Fibroblast of skin of abdomen (primary cell): ENCODE measurements around the gene WBP1L.
"Not testable (repeated sequence)": the region's sequence is repeated elsewhere in the genome, so short reads cannot be mapped to it uniquely, and the experiment has no call there.

Experiments
- DNase-seq: peaks from one replicate; pipeline ENCODE4 v3.0.0-alpha.2; 2013

Gene WBP1L

DNA sequence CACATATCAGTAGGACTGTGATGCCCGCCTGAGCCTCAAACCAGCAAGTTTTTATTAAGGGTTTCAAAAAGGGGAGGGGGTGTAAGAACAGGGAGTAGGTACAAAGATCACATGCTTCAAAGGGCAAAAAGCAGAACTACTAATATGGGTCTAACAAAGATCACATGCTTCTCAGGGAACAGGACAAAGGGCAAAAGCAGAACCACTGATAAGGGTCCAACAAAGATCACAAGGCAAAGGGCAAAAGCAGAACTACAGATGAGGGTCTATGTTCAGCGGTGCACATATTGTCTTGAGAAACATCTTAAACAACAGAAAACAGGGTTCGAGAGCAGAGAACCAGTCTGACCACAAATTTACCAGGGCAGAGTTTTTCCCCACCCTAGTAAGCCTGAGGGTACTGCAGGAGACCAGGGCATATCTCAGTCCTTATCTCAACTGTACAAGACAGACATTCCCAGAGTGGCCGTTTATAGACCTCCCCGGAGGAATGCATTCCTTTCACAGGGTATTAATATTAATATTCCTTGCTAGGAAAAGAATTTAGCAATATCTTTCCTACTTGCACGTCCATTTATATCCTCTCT, 100.5 kb downstream of the WBP1L start:
- not testable (repeated sequence) for DNase-seq

DNA sequence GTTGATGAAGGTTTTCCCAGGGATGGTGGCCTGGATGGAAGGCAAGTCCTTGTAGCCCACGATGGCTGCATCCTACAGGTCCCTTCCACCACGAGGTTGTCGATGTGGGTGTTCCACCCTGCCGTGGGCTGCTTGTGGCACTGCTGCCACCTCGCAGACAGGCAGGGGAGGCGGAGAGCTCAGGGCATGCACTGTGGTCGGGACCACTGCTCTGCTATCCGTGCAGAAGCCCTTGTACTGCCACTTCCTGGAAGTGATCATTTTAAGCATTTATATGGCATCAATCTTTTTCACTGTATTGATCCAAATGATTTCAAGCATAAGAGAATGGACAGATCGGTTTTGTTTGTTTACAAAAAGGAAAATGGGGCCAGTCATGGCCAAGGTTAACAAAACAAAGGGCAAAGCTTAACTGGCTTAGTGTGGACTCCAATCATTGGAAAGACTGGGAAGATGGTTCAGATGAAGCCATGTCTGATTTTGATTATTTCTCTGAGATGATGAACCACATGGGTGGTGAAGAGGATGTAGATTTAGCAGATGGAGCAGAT, 101.7 kb downstream of the WBP1L start:
- DNase-seq: no peak

- no peak for DNase-seq
Measured at GRCh38 chr10:102850025-102850518, 106.3 kb downstream of the WBP1L start.

DNA sequence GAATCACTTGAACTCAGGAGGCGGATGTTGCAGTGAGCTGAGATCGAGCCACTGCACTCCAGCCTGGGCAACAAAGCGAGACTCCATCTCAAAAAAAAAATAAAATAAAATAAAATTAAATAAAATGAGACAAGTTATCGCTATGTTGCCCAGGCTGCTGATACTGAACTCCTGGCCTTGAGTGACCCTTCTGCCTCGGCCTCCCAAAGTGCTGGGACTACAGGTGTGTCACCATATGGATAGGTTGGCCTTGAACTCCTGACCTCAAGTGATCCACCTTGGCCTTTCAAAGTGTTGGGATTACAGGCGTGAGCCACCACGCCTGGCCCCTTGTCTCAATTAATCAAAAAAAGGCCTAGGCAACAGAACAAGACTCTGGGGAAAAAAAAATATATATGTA, 109.5 kb downstream of the WBP1L start:
- not testable (repeated sequence) for DNase-seq

- DNase-seq: peak; percentile 99
Measured at GRCh38 chr10:102855731-102856436, 112.1 kb downstream of the WBP1L start.

DNA sequence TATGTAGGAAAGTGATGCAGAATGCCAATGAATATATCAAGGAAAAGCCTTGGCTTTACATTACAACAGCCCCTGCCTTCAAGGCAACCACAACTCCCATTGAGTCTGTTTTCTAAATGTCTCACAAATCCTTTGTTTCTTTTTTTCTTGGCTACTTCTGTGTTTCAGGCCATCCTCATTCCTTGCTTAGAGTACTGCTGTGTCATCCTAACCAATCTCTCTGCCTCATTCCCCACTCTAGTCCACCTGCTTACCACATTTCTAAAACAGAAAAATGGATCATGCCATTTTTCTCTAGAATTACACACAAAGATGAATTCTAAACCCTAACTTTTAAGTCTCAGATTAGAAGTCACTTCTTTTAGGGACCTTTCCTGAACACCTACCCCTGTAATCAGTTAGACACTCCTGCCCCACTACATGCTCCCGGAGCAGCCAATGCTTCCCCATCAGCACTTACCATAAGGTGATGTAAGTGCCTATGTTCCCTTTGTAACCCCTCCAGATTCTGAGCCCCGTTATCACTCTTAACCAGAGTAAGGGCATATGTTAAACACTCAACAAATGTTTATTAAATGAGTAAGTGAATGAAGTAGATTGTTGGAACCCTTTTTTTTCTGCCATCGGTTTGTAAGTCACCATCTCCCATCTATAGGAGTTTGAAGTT, 113.1 kb downstream of the WBP1L start:
- no peak for DNase-seq

GRCh38 chr10:102859911-102860310, 116.2 kb downstream of the WBP1L start:
- no peak for DNase-seq

- DNase-seq: no peak
Measured at GRCh38 chr10:102863660-102864059, 119.9 kb downstream of the WBP1L start.

DNA sequence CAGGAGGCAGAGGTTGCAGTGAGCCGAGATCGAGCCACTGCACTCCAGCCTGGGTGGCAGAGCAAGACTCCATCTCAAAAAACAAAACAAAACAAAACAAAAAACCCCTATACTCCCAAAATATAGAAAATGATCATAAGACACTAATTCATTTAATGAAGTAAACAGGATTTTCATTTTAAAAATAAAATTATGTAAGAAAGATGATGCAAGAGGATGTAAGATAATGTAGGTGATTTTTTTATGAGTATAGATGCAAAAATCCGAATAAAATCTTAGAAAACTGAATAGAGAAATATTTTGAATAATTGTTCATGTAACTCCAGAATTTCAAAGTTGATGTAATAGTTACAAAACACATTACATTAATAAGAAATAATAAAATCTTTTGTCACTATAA, 121.9 kb downstream of the WBP1L start:
- DNase-seq: no peak
